Measurements from ENCODE around the gene CSRP1. TPM values are rescaled to one million over a fixed set of nuclear protein-coding genes. Genes with fewer than 3 reads are reported as not detected.
A peak's percentile ranks its signal among the peaks of the same experiment; 100 is the strongest.

CSRP1 gene
- total and polyA plus RNA-seq, 9 of the 15 experiments (the other 6 are each of a cell fraction or from before 2014, with no cell fraction given): 6.8 to 39.4 (median 23.7) TPM

- no peak for TF ChIP-seq POLR2H (tag; IDR thresholded peaks at IDR 0.05; ENCODE audit: low read depth)
- peak; percentile 96 for TF ChIP-seq L3MBTL2 (IDR thresholded peaks at IDR 0.05)
- peak; percentile 77 for TF ChIP-seq JUND (IDR thresholded peaks at IDR 0.05; ENCODE audit: borderline replicate concordance, low read depth, low read length)
- peak; percentile 18; the same call in 1 of the 3 replicates for TF ChIP-seq JUND (tag; IDR thresholded peaks at IDR 0.05; ENCODE audit: borderline replicate concordance, low read depth, low read length)
- TF ChIP-seq ZBTB2 (IDR thresholded peaks at IDR 0.05): no peak
- no peak for TF ChIP-seq MYBL2 (IDR thresholded peaks at IDR 0.05; ENCODE audit: low read depth)
- no peak for TF ChIP-seq MYBL2 (CRISPR knock-in tag; IDR thresholded peaks at IDR 0.05; ENCODE audit: borderline replicate concordance)
- no peak for TF ChIP-seq ARID1B (IDR thresholded peaks at IDR 0.05)
- peak; percentile 45 for TF ChIP-seq CREM (IDR thresholded peaks at IDR 0.05; ENCODE audit: low read depth)
- TF ChIP-seq CSDE1 (IDR thresholded peaks at IDR 0.05): no peak
- TF ChIP-seq GMEB1 (CRISPR knock-in tag; IDR thresholded peaks at IDR 0.05): 0 out of 2 replicates have a peak, but pooled peaks have one; percentile 9
- no peak for TF ChIP-seq IFI16 (CRISPR knock-in tag; IDR thresholded peaks at IDR 0.05)
- TF ChIP-seq ZNF589 (CRISPR knock-in tag; IDR thresholded peaks at IDR 0.05; ENCODE audit: low read depth): peak; percentile 80; the same call in 1 of the 2 replicates
- no peak for TF ChIP-seq RBM15 (IDR thresholded peaks at IDR 0.05; ENCODE audit: insufficient read depth, low read length)
- TF ChIP-seq ZFX (CRISPR knock-in tag; IDR thresholded peaks at IDR 0.05): peak; percentile 77
- no peak for TF ChIP-seq CAMTA2 (CRISPR knock-in tag; conservative IDR thresholded peaks at IDR 0.05)
- TF ChIP-seq MAX (CRISPR knock-in tag; IDR thresholded peaks at IDR 0.05): peak; percentile 70
- no peak; the same call in 1 of the 2 replicates for TF ChIP-seq RERE (CRISPR knock-in tag; IDR thresholded peaks at IDR 0.05; ENCODE audit: borderline replicate concordance)
- peak; percentile 66 for TF ChIP-seq RBM25 (IDR thresholded peaks at IDR 0.05; ENCODE audit: low read depth, low read length, severe bottlenecking)
These were observed at the start of gene CSRP1 (continued) for GRCh38 chr1:201506557-201507359.
